ENCODE measurements around the gene APBB2. TPM values are rescaled to one million over a fixed set of nuclear protein-coding genes. Genes with fewer than 3 reads are reported as not detected.

The APBB2 gene
- total and polyA plus RNA-seq, 2 of the 8 experiments (the other 6 are each of a cell fraction or from before 2014, with no cell fraction given), result 58.7 to 59.4 TPM

DNA sequence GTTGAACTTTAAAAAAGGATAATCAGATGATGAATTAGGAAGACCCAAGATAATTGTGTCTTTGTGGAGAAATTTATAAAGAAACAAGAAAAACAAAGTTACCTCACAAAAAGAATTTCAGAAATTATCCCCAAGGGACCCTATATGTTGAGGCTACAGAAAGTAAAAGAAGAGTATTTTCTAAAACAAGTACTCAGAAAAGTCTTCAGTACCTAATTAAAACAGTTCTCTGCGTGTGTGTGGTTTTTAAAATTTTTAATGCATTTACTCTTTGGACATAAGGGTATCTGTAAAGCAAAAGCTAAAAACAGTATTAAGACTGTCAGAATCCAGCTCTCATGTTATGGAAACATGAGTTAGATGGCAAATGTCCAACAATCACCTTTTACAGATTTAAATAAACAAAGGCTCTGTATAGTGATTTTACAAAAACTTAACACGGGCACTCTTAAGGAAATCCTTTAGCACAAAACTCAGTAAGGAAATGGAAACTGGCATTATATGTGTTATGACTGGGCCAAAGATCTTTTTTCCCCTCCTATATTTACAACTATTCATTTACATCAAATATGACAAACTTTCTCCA, 277.1 kb downstream of the APBB2 start:
- Histone ChIP-seq H3K79me1 (ENCODE audit: low read depth, low read length) (no peaks in the 10 kb centered on the region), H2BK15ac (ENCODE audit: low read length) (no peak overlapping the region), H3K9ac (replicated peaks in 1 of 4; ENCODE audit: extremely low read depth in 1 of 4, low read depth in 3 of 4, low read length in 3 of 4) (no peak overlapping the region), H2BK5ac (ENCODE audit: low read depth, low read length) (no peak overlapping the region), H3K36me3 (ENCODE audit: control insufficient read depth in 2 of 4, insufficient read depth in 4 of 4, low read length in 3 of 4) (no peaks in the 10 kb centered on the region), H3K23ac (ENCODE audit: insufficient read length) (no peak overlapping the region), H2AK5ac (ENCODE audit: low read depth, low read length) (no peak overlapping the region), H3K27ac (ENCODE audit: low read depth, low read length) (no peak overlapping the region), H3K4me1 (replicated peaks in 1 of 4; ENCODE audit: control insufficient read depth in 3 of 4, insufficient read depth in 4 of 4, low read length in 3 of 4) (peaks cover 2 to 14% (median 9%) of the 10 kb centered on the region in 4 experiments; a peak in 5 of 7 replicates), H4K5ac (ENCODE audit: insufficient read length, low read depth, low read length) (no peak overlapping the region), H3K9me3 (ENCODE audit: insufficient read depth in 2 of 2, low read depth in 1 of 2, low read length in 1 of 2) (no peaks in the 10 kb centered on the region), H3K4me2 (ENCODE audit: insufficient read depth in 1 of 2, low read depth in 2 of 2, low read length in 2 of 2) (no peak overlapping the region), H2BK12ac (ENCODE audit: low read depth, low read length) (no peak overlapping the region), H3K27me3 (replicated peaks in 1 of 4; ENCODE audit: control insufficient read depth in 3 of 4, extremely low read depth in 1 of 4, insufficient read depth in 3 of 4, low read length in 3 of 4) (no peaks in the 10 kb centered on the region), H4K8ac (ENCODE audit: extremely low read depth, insufficient read depth, low read length) (no peak overlapping the region), H3K79me2 (ENCODE audit: control insufficient read depth in 1 of 2, insufficient read depth in 2 of 2, low read length in 2 of 2) (no peaks in the 10 kb centered on the region), H3K4ac (replicated peaks; ENCODE audit: insufficient read length, low read depth, low read length) (no peak overlapping the region), H4K91ac (replicated peaks; ENCODE audit: insufficient read length, low read length) (no peak overlapping the region), H2BK120ac (replicated peaks; ENCODE audit: low read depth, low read length) (no peak overlapping the region), H2BK20ac (ENCODE audit: low read length) (no peak overlapping the region), H3K4me3 (ENCODE audit: extremely low read depth in 1 of 4, insufficient read depth in 2 of 4, low read depth in 3 of 4, low read length in 4 of 4) (no peak overlapping the region), H2AFZ (ENCODE audit: low read length) (no peak overlapping the region), H4K20me1 (replicated peaks in 1 of 2; ENCODE audit: control insufficient read depth in 1 of 2, insufficient read depth in 2 of 2, low read length in 2 of 2) (no peaks in the 10 kb centered on the region), H3K23me2 (ENCODE audit: low read depth, low read length) (no peaks in the 10 kb centered on the region), H3K18ac (ENCODE audit: extremely low read depth, low read length) (no peak overlapping the region), H3K14ac (ENCODE audit: insufficient read length) (no peak overlapping the region), H3K56ac (replicated peaks; ENCODE audit: insufficient read length, low read depth, low read length) (no peak overlapping the region)
- DNase-seq (ENCODE audit: low read depth in 1 of 2, low spot score in 2 of 2), result no peak
- ChIA-PET POLR2A (ENCODE audit: partially characterized antibody) (interaction anchor here (1.1 to 1.6 kb wide), 2 partner anchors 81 to 319 kb away, joined by 3 read pairs; no protein-coding TSS in a partner anchor), CTCF (ENCODE audit: partially characterized antibody) (interaction anchor here (0.6 to 4.2 kb wide), 9 partner anchors 9 to 322 kb away, joined by 3 to 48 read pairs (median 3); no protein-coding TSS in a partner anchor)
- no peak for FAIRE-seq
- 92% methylated on average over 2 of the region's 2 CpGs; no CpG with 5 or more reads in 1 of the 2 experiments for WGBS, 2 experiments (ENCODE audit: extremely low coverage in 1 of 2, insufficient coverage in 1 of 2, insufficient read length in 1 of 2, insufficient replicate concordance in 2 of 2, low coverage in 1 of 2, low lambda C conversion rate in 2 of 2, missing lambda C conversion rate in 1 of 2)
- TF ChIP-seq GTF2F1 (IDR thresholded peaks at IDR 0.05; ENCODE audit: borderline replicate concordance, low read depth, low read length) (no peak), SRF (IDR thresholded peaks at IDR 0.05; ENCODE audit: low read depth, low read length) (no peak), CREB1 (IDR thresholded peaks at IDR 0.05) (no peak), YY1 (IDR thresholded peaks at IDR 0.05; ENCODE audit: low read depth, low read length) (no peak), JUN (IDR thresholded peaks at IDR 0.05; ENCODE audit: low read depth, low read length) (no peak), POLR2A (IDR thresholded peaks at IDR 0.05; ENCODE audit: control extremely low read depth in 1 of 2, low read depth in 2 of 2, low read length in 2 of 2) (no peak), SIRT6 (IDR thresholded peaks at IDR 0.05; ENCODE audit: low read length) (no peak), NRF1 (IDR thresholded peaks at IDR 0.05; ENCODE audit: low read depth, low read length) (no peak)
- TF ChIP-seq, protein P1, sequence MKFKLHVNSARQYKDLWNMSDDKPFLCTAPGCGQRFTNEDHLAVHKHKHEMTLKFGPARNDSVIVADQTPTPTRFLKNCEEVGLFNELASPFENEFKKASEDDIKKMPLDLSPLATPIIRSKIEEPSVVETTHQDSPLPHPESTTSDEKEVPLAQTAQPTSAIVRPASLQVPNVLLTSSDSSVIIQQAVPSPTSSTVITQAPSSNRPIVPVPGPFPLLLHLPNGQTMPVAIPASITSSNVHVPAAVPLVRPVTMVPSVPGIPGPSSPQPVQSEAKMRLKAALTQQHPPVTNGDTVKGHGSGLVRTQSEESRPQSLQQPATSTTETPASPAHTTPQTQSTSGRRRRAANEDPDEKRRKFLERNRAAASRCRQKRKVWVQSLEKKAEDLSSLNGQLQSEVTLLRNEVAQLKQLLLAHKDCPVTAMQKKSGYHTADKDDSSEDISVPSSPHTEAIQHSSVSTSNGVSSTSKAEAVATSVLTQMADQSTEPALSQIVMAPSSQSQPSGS (IDR thresholded peaks at IDR 0.05; ENCODE audit: low read length), result no peak
- TF ChIP-seq, protein P2, sequence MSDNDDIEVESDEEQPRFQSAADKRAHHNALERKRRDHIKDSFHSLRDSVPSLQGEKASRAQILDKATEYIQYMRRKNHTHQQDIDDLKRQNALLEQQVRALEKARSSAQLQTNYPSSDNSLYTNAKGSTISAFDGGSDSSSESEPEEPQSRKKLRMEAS (IDR thresholded peaks at IDR 0.05), result no peak

Data from H1 (cell line).